Measurements from ENCODE around the gene KRTAP10-7. TPM values are rescaled to one million over a fixed set of nuclear protein-coding genes. Genes with fewer than 3 reads are reported as not detected.
"Not testable (repeated sequence)": the region's sequence is repeated elsewhere in the genome, so short reads cannot be mapped to it uniquely, and the experiment has no call there.

The KRTAP10-7 gene
- polyA plus RNA-seq, 2 donors = not detected

GRCh38 chr21:44571844-44572782 is 28.3 kb upstream of the KRTAP10-7 start:
- WGBS, 2 donors = 93 to 94% methylated on average over 40 of the region's 40 CpGs
- Histone ChIP-seq H3K27ac (ENCODE audit: low read depth in 2 of 2, low read length in 1 of 2) (no peak overlapping the region), H3K4me3 (ENCODE audit: low read depth in 1 of 2, low read length in 2 of 2) (no peak overlapping the region), H3K9me3 (ENCODE audit: control insufficient read depth in 2 of 2, insufficient read depth in 1 of 2, low read depth in 1 of 2, low read length in 1 of 2) (peaks cover 10 to 13% of the 10 kb centered on the region in 2 donors), H3K36me3 (ENCODE audit: control insufficient read depth in 2 of 2, insufficient read depth in 2 of 2, low read length in 1 of 2) (no peaks in the 10 kb centered on the region), H3K27me3 (ENCODE audit: control insufficient read depth in 1 of 2, insufficient read depth in 2 of 2, low read length in 2 of 2) (no peaks in the 10 kb centered on the region), H3K4me1 (ENCODE audit: control insufficient read depth in 2 of 2, insufficient read depth in 2 of 2, low read length in 1 of 2) (no peaks in the 10 kb centered on the region)

DNA sequence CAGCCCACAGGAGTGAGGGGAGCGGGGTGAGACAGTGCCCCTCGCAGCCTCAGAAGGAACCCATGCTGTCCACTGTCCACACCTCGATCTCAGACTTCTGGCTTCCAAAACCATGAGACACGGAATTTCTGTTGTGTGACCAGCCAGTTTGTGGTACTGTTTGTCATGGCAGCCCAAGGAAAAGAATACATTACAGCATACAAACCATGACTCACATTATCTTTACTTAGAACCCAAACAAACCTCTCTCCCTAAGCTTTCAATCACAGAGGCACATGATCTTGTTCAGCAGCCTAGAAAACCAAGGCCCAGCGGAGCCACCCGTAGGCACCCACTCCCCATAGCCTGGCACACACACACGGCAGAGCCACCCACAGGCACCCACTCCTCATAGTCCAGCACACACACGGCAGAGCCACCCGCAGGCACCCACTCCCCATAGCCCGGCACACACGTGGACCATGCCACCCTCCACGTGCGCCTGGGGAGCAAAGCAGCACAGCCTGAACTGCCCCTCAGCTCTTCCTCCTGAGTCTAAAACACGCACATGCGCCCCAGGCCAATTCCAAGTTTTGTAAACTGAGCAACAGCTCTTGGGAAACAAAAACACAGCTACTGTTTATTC is 27.3 kb upstream of the KRTAP10-7 start:
- 75 to 77% methylated on average over 15 of the region's 15 CpGs for WGBS, 2 donors
- no peaks in the 10 kb centered on the region for H3K36me3 ChIP-seq (ENCODE audit: control insufficient read depth in 2 of 2, insufficient read depth in 2 of 2, low read length in 1 of 2)
- H3K27me3 ChIP-seq (ENCODE audit: control insufficient read depth in 1 of 2, insufficient read depth in 2 of 2, low read length in 2 of 2) = no peaks in the 10 kb centered on the region
- no peaks in the 10 kb centered on the region for H3K4me1 ChIP-seq (ENCODE audit: control insufficient read depth in 2 of 2, insufficient read depth in 2 of 2, low read length in 1 of 2)
- H3K27ac ChIP-seq (ENCODE audit: low read depth in 2 of 2, low read length in 1 of 2) = no peak overlapping the region
- peaks cover 13 to 17% of the 10 kb centered on the region in 2 donors for H3K9me3 ChIP-seq (ENCODE audit: control insufficient read depth in 2 of 2, insufficient read depth in 1 of 2, low read depth in 1 of 2, low read length in 1 of 2)
- H3K4me3 ChIP-seq (ENCODE audit: low read depth in 1 of 2, low read length in 2 of 2) = no peak overlapping the region

GRCh38 chr21:44573630-44574456 is 26.6 kb upstream of the KRTAP10-7 start, which contains the start of gene KRTAP10-4:
Gene KRTAP10-4, plus strand, starts transcription at chr21:44573729. Its CDS starts 30 bp downstream, at chr21:44573759.
- 43 to 45% methylated on average over 20 to 22 of the region's 25 CpGs for WGBS, 2 donors
- H3K27ac ChIP-seq (ENCODE audit: low read depth in 2 of 2, low read length in 1 of 2); H3K4me3 ChIP-seq (ENCODE audit: low read depth in 1 of 2, low read length in 2 of 2): not testable (repeated sequence)

DNA sequence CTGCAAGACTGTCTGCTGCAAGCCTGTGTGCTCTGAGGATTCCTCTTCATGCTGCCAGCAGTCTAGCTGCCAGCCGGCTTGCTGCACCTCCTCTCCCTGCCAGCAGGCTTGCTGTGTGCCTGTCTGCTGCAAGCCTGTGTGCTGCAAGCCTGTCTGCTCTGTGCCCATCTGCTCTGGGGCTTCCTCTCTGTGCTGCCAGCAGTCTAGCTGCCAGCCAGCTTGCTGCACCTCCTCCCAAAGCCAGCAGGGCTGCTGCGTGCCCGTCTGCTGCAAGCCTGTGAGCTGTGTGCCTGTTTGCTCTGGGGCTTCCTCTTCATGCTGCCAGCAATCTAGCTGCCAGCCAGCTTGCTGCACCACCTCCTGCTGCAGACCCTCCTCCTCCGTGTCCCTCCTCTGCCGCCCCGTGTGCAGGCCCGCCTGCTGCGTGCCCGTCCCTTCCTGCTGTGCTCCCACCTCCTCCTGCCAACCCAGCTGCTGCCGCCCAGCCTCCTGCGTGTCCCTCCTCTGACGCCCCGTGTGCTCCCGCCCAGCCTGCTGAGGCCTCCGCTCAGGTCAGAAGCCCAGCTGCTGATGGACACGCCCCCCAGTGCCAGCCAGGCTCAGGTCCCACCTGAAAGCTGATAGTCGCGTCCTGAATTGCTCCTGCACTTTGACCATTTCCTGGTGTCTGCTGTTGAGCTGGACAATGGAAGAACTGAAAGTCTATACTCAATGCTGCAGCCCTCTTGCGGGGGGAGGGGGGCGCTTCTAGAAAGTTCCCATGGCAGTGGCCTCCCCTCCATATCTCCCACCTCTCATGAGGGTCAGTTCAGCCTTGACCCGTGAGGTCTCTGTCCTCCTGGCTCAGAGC is 25.7 kb upstream of the KRTAP10-7 start:
- Histone ChIP-seq H3K27me3 (ENCODE audit: control insufficient read depth in 1 of 2, insufficient read depth in 2 of 2, low read length in 2 of 2) (no peaks in the 10 kb centered on the region), H3K4me1 (ENCODE audit: control insufficient read depth in 2 of 2, insufficient read depth in 2 of 2, low read length in 1 of 2) (no peaks in the 10 kb centered on the region), H3K27ac (ENCODE audit: low read depth in 2 of 2, low read length in 1 of 2) (no peak overlapping the region), H3K9me3 (ENCODE audit: control insufficient read depth in 2 of 2, insufficient read depth in 1 of 2, low read depth in 1 of 2, low read length in 1 of 2) (peaks cover 12 to 17% of the 10 kb centered on the region in 2 donors), H3K4me3 (ENCODE audit: low read depth in 1 of 2, low read length in 2 of 2) (no peak overlapping the region), H3K36me3 (ENCODE audit: control insufficient read depth in 2 of 2, insufficient read depth in 2 of 2, low read length in 1 of 2) (no peaks in the 10 kb centered on the region)
- 33 to 37% methylated on average over 21 of the region's 21 CpGs for WGBS, 2 donors

More at GRCh38 chr21:44573630-44574456, 26.6 kb upstream of the KRTAP10-7 start, which contains the start of gene KRTAP10-4:
- not testable (repeated sequence) for H3K4me1 ChIP-seq (ENCODE audit: control insufficient read depth in 2 of 2, insufficient read depth in 2 of 2, low read length in 1 of 2); H3K36me3 ChIP-seq (ENCODE audit: control insufficient read depth in 2 of 2, insufficient read depth in 2 of 2, low read length in 1 of 2); H3K27me3 ChIP-seq (ENCODE audit: control insufficient read depth in 1 of 2, insufficient read depth in 2 of 2, low read length in 2 of 2)
- peaks cover 13 to 17% of the 10 kb centered on the region in 2 donors for H3K9me3 ChIP-seq (ENCODE audit: control insufficient read depth in 2 of 2, insufficient read depth in 1 of 2, low read depth in 1 of 2, low read length in 1 of 2)

DNA sequence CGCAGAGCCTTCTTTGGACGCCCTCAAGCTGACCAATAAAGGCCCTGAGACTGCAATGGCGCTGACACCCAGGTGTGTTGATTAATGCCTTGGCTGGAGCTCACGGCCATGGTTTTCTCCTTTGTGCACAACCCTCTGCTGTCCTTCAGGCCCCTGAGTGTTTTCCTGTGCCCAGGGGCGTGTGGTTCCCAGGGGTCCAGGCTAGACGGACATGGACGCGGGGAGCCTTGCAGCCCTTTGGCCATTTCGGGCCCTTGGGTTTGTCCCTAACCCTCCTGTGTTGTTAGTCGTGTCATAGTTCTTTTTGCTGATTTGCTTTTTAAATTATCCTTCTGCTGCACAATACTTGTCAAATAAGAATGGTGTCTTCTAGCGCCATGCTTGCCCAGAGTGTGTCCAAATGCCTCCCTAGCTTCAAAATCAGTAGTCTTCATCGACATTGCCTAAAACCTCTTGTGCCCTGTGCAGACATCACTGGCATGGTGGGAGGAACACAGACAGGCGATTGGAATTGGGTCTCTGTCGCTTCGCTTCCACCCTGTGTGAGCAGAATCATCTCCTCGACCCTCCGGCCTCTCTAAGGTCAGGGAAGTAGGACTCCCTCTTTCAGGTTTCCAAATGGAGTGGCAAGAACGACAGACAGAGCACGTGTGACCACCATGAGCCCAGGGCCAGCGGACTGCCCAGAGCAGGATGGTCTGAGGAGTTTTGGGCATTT is 24.9 kb upstream of the KRTAP10-7 start:
- peaks cover 14 to 23% of the 10 kb centered on the region in 2 donors for H3K9me3 ChIP-seq (ENCODE audit: control insufficient read depth in 2 of 2, insufficient read depth in 1 of 2, low read depth in 1 of 2, low read length in 1 of 2)
- H3K36me3 ChIP-seq (ENCODE audit: control insufficient read depth in 2 of 2, insufficient read depth in 2 of 2, low read length in 1 of 2) = no peaks in the 10 kb centered on the region
- H3K27me3 ChIP-seq (ENCODE audit: control insufficient read depth in 1 of 2, insufficient read depth in 2 of 2, low read length in 2 of 2) = no peaks in the 10 kb centered on the region
- 87 to 88% methylated on average over 20 of the region's 20 CpGs for WGBS, 2 donors
- no peaks in the 10 kb centered on the region for H3K4me1 ChIP-seq (ENCODE audit: control insufficient read depth in 2 of 2, insufficient read depth in 2 of 2, low read length in 1 of 2)
- H3K27ac ChIP-seq (ENCODE audit: low read depth in 2 of 2, low read length in 1 of 2) = no peak overlapping the region
- H3K4me3 ChIP-seq (ENCODE audit: low read depth in 1 of 2, low read length in 2 of 2) = no peak overlapping the region

DNA sequence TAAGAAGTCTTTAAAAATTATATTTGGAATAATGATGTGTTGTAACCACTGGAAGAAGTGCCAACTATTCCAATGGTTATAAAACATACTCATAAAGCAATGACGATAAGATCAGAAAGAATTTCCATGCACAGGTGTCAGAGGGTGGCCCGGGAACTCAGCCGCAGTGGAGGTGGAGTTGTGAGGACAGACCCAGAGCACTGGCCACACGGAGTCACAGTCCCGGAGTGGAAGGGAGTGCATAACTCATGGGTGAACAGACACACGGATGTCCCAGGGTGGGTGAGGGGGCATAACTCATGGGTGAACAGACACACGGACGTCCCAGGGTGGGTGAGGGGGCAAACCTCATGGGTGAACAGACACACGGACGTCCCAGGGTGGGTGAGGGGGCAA is 24.4 kb upstream of the KRTAP10-7 start:
- H3K27me3 ChIP-seq (ENCODE audit: control insufficient read depth in 1 of 2, insufficient read depth in 2 of 2, low read length in 2 of 2) = no peaks in the 10 kb centered on the region
- H3K4me1 ChIP-seq (ENCODE audit: control insufficient read depth in 2 of 2, insufficient read depth in 2 of 2, low read length in 1 of 2) = no peaks in the 10 kb centered on the region
- H3K4me3 ChIP-seq (ENCODE audit: low read depth in 1 of 2, low read length in 2 of 2) = no peak overlapping the region
- H3K27ac ChIP-seq (ENCODE audit: low read depth in 2 of 2, low read length in 1 of 2) = no peak overlapping the region
- H3K9me3 ChIP-seq (ENCODE audit: control insufficient read depth in 2 of 2, insufficient read depth in 1 of 2, low read depth in 1 of 2, low read length in 1 of 2) = peaks cover 15 to 25% of the 10 kb centered on the region in 2 donors
- no peaks in the 10 kb centered on the region for H3K36me3 ChIP-seq (ENCODE audit: control insufficient read depth in 2 of 2, insufficient read depth in 2 of 2, low read length in 1 of 2)
- 80 to 84% methylated on average over 10 of the region's 10 CpGs for whole genome bisulfite sequencing, 2 donors

DNA sequence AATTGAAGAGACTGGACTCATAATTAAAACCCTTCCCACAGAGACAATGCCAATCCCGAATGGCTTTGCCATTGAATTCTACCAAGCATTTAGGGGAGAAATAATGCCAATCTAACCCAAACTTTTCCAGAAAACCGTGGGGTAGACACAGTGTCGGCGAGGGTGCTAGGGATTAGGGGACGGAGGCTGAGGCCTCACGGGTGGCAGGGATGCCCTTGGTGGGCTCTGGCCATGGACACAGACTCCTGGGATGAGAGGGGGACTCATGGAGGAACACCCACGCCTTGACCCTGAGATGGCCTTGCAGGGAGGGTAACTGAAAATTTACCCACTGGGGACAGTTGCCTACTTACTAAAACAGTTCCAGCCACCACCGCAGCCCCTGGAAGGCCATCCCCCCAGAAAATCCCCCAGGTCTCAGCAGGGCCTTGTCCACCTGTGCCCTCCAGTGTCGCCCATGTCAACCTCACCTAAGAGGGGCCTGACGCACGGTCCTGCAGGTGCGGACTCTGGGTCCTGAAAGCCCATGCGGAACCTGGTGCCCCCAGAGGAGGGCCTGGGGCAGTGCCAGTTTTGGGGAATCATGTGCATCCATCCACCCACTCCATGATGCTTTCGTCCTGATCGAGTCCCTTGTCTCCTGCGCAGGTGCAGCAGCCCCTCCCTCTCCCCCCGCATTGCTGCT is 21.9 kb upstream of the KRTAP10-7 start:
- WGBS, 2 donors = 94 to 95% methylated on average over 15 to 17 of the region's 17 CpGs
- H3K27ac ChIP-seq (ENCODE audit: low read depth in 2 of 2, low read length in 1 of 2) = no peak overlapping the region
- no peaks in the 10 kb centered on the region for H3K27me3 ChIP-seq (ENCODE audit: control insufficient read depth in 1 of 2, insufficient read depth in 2 of 2, low read length in 2 of 2)
- H3K4me3 ChIP-seq (ENCODE audit: low read depth in 1 of 2, low read length in 2 of 2) = no peak overlapping the region
- no peaks in the 10 kb centered on the region for H3K4me1 ChIP-seq (ENCODE audit: control insufficient read depth in 2 of 2, insufficient read depth in 2 of 2, low read length in 1 of 2)
- H3K9me3 ChIP-seq (ENCODE audit: control insufficient read depth in 2 of 2, insufficient read depth in 1 of 2, low read depth in 1 of 2, low read length in 1 of 2) = peaks cover 9 to 25% of the 10 kb centered on the region in 2 donors
- no peaks in the 10 kb centered on the region for H3K36me3 ChIP-seq (ENCODE audit: control insufficient read depth in 2 of 2, insufficient read depth in 2 of 2, low read length in 1 of 2)
